Activated B cell treated with CpG ODN at 0.5 μM for 24 hours (primary cell): ENCODE data around the gene MTFP1. TPM values are rescaled to one million over a fixed set of nuclear protein-coding genes. Genes with fewer than 3 reads are reported as not detected.

ENCODE experiments used
- ATAC-seq: fragments of 200-7000 bp; cut with Tn5 transposase; one replicate; pipeline ENCODE4 v1.10.0; 2021; ENCODE audit warnings: low read depth, mild to moderate bottlenecking, moderate library complexity
- CTCF ChIA-PET: fragments of 350-600 bp; sonication (Branson Sonifier 250); formaldehyde crosslinking; loops from one replicate; lab custom pipeline; 2021; ENCODE audit warnings: antibody characterized with exemption; lab: Charles Lee
- POLR2A ChIA-PET: fragments of 350-600 bp; sonication (Branson Sonifier 250); formaldehyde crosslinking; loops from one replicate; lab custom pipeline; 2021; ENCODE audit warnings: antibody characterized with exemption; lab: Charles Lee
- DNase-seq: peaks from one replicate; pipeline ENCODE4 v3.0.0; 2022
- H3K27ac Mint-ChIP-seq: one replicate; pipeline ENCODE4 v1.8.0; 2020; ENCODE audit warnings: mixed read lengths
- H3K27me3 Mint-ChIP-seq: one replicate; pipeline ENCODE4 v1.8.0; 2021; ENCODE audit warnings: mixed read lengths
- H3K36me3 Mint-ChIP-seq: one replicate; pipeline ENCODE4 v1.8.0; 2021; ENCODE audit warnings: low read depth, mixed read lengths
- H3K4me1 Mint-ChIP-seq: one replicate; pipeline ENCODE4 v1.8.0; 2021; ENCODE audit warnings: mixed read lengths
- H3K4me3 Mint-ChIP-seq: one replicate; pipeline ENCODE4 v1.8.0; 2020; ENCODE audit warnings: mild to moderate bottlenecking, mixed read lengths
- H3K9me3 Mint-ChIP-seq: one replicate; pipeline ENCODE4 v1.8.0; 2020; ENCODE audit warnings: mixed read lengths
- CTCF ChIP-seq: fragments of 200-600 bp; IDR thresholded peaks from one replicate; pipeline ENCODE4 v1.8.0; 2022; ENCODE audit warnings: antibody characterized with exemption, mild to moderate bottlenecking
- intact Hi-C: fragments of 100-400 bp; cut with micrococcal nuclease; formaldehyde crosslinking; loops from one replicate; pipeline ENCODE4 v1.15.1; 2024
- total RNA-seq: library from RNA; stranded (reverse); gene quantifications from 2 replicates; pipeline ENCODE4 v1.2.3, GENCODE V29; 2022

MTFP1 gene
- total RNA-seq, 1 donor from 2014 or later, result 33.9 TPM

- Mint-ChIP-seq H3K27me3 (no peaks in the 10 kb centered on the region), H3K4me1 (no peaks in the 10 kb centered on the region), H3K27ac (no peak overlapping the region), H3K4me3 (no peak overlapping the region), H3K9me3 (no peaks in the 10 kb centered on the region), H3K36me3 (no peaks in the 10 kb centered on the region)
- ChIA-PET POLR2A (no interaction called here), CTCF (no interaction called here)
- intact Hi-C loops, result no loop called here
- no peak for DNase-seq
- no peak for TF ChIP-seq CTCF
- no peak for ATAC-seq
Observed at GRCh38 chr22:30408388-30409102, 17.0 kb upstream of the MTFP1 start.

GRCh38 chr22:30411780-30412179 lies 13.8 kb upstream of the MTFP1 start:
- ATAC-seq, result no peak
- DNase-seq, result no peak
- Mint-ChIP-seq H3K9me3 (no peaks in the 10 kb centered on the region), H3K4me3 (no peak overlapping the region), H3K27ac (no peak overlapping the region), H3K4me1 (no peaks in the 10 kb centered on the region), H3K27me3 (no peaks in the 10 kb centered on the region), H3K36me3 (peaks cover 13% of the 10 kb centered on the region)
- intact Hi-C loops, result no loop called here
- ChIA-PET CTCF (interaction anchor here (1.3 kb wide), 1 partner anchor 124 kb away, joined by 3 read pairs; no protein-coding TSS in a partner anchor), POLR2A (interaction anchor here (1.1 to 1.6 kb wide), 2 partner anchors 12 kb away, joined by 3 to 4 read pairs; no protein-coding TSS in a partner anchor)
- no peak for TF ChIP-seq CTCF

GRCh38 chr22:30413001-30413400 lies 12.6 kb upstream of the MTFP1 start:
- POLR2A ChIA-PET, result interaction anchor here (0.7 to 1.1 kb wide), 2 partner anchors 11 to 495 kb away, joined by 3 read pairs; no protein-coding TSS in a partner anchor

DNA sequence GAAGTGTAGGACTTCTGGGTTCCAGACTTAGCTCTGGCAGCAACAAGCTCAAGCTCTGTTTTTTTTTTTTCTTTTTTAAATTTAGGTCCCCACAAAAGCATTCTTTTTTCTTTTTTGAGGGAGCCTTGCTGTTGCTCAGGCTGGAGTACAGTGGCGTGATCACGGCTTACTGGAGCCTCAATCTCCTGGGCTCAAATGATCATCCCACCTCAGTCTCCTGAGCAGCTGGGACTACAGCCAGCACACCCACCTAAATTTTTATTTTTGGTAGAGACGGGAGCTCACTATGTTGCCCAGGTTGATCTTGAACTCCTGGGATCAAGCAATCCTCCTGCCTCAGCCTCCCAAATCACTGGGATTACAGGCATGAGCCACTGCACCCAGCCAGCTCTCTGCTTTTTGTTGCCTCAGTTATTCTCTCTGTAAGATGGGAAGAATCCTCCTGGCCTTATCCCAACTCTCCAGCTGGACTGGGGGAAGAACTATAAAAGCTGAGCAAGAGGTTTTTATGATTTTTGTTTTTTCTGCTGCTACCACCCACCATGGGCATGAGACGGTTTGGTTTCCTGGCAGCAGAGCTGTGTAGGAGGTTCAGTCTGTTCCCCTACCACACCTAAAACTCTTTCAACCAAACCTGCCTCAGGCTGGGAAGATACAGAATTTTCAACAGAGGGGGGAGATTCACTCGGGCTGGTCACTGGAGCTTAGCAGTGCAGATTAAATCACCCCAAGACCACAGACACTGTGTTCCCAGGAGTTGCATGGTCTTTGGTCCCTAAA lies 11.6 kb upstream of the MTFP1 start:
- no peak for DNase-seq

More at GRCh38 chr22:30413001-30413400, 12.6 kb upstream of the MTFP1 start:
- H3K4me1 Mint-ChIP-seq, result no peaks in the 10 kb centered on the region
- peaks cover 16% of the 10 kb centered on the region for H3K36me3 Mint-ChIP-seq
- TF ChIP-seq CTCF, result no peak
- DNase-seq (no peak), ATAC-seq (no peak)
- no peak overlapping the region for H3K4me3 Mint-ChIP-seq
- no peak overlapping the region for H3K27ac Mint-ChIP-seq
- CTCF ChIA-PET, result no interaction called here
- intact Hi-C loops, result no loop called here
- no peaks in the 10 kb centered on the region for H3K27me3 Mint-ChIP-seq
- no peaks in the 10 kb centered on the region for H3K9me3 Mint-ChIP-seq

More for the DNA sequence above, 11.6 kb upstream of the MTFP1 start:
- Mint-ChIP-seq H3K27ac (no peak overlapping the region), H3K9me3 (no peaks in the 10 kb centered on the region), H3K4me1 (no peaks in the 10 kb centered on the region), H3K27me3 (no peaks in the 10 kb centered on the region), H3K36me3 (peaks cover 19% of the 10 kb centered on the region), H3K4me3 (no peak overlapping the region)
- CTCF ChIA-PET, result interaction anchor here (1.0 kb wide), 1 partner anchor 126 kb away, joined by 4 read pairs; no protein-coding TSS in a partner anchor
- no peak for TF ChIP-seq CTCF
- intact Hi-C loops, result no loop called here
- ATAC-seq, result no peak
- POLR2A ChIA-PET, result interaction anchor here (0.5 kb wide), 1 partner anchor 163 kb away, joined by 4 read pairs; no protein-coding TSS in a partner anchor
